Ascending aorta (tissue), 2 donors: Measurements from ENCODE around the gene RAB24. TPM values are rescaled to one million over a fixed set of nuclear protein-coding genes. Genes with fewer than 3 reads are reported as not detected.

Experiments
- DNase-seq, 2 donors: peaks; one replicate each; pipeline ENCODE4 v3.0.0-alpha.2; 2019; ENCODE audit warnings: low spot score in 2 of 2
- H3K27ac ChIP-seq, 2 donors: fragments of 200-600 bp; sonication (generic); one replicate each; pipeline ENCODE4 v1.5.1; 2016 to 2017; ENCODE audit warnings: mild to moderate bottlenecking in 1 of 2
- H3K27me3 ChIP-seq: fragments of 200-600 bp; sonication (generic); one replicate; pipeline ENCODE4 v1.5.1; 2017
- H3K36me3 ChIP-seq, 2 donors: fragments of 200-600 bp; sonication (generic); one replicate each; pipeline ENCODE4 v1.5.1; 2016
- H3K4me1 ChIP-seq, 2 donors: fragments of 200-600 bp; sonication (generic); one replicate each; pipeline ENCODE4 v1.5.1; 2016 to 2017; ENCODE audit warnings: mild to moderate bottlenecking in 1 of 2
- H3K4me3 ChIP-seq, 2 donors: fragments of 200-600 bp; sonication (generic); one replicate each; pipeline ENCODE4 v1.5.1; 2016 to 2017; ENCODE audit warnings: mild to moderate bottlenecking in 1 of 2
- H3K9me3 ChIP-seq, 2 donors: fragments of 200-600 bp; sonication (generic); one replicate each; pipeline ENCODE4 v1.5.1; 2016
- intact Hi-C: fragments of 100-400 bp; cut with DNase I; formaldehyde crosslinking; loops from one replicate; pipeline ENCODE4 v1.15.1; 2023
- total RNA-seq: library from RNA; depleted of rRNA; stranded (reverse); fragments of >200 nt; gene quantifications from one replicate; pipeline ENCODE4 v1.1.0, GENCODE V29; 2016
- TF ChIP-seq, protein P1 (sequence below), 3 experiments: fragments of 200-600 bp in 2 of 3; fragments of 450-650 bp in 1 of 3; sonication (generic) in 2 of 3; IDR thresholded peaks; one replicate each; pipeline ENCODE4 v1.5.1; 2016 to 2019; ENCODE audit warnings: antibody characterized with exemption in 3 of 3, mild to moderate bottlenecking in 1 of 3, moderate library complexity in 1 of 3

RAB24 gene
- total RNA-seq, 1 donor from 2014 or later, result 68.8 TPM

- Histone ChIP-seq H3K27ac (no peak overlapping the region), H3K4me3 (no peak overlapping the region), H3K27me3 (no peaks in the 10 kb centered on the region), H3K9me3 (no peaks in the 10 kb centered on the region), H3K36me3 (peaks cover 70 to 73% of the 10 kb centered on the region in 2 donors), H3K4me1 (no peaks in the 10 kb centered on the region)
- TF ChIP-seq, protein P1, sequence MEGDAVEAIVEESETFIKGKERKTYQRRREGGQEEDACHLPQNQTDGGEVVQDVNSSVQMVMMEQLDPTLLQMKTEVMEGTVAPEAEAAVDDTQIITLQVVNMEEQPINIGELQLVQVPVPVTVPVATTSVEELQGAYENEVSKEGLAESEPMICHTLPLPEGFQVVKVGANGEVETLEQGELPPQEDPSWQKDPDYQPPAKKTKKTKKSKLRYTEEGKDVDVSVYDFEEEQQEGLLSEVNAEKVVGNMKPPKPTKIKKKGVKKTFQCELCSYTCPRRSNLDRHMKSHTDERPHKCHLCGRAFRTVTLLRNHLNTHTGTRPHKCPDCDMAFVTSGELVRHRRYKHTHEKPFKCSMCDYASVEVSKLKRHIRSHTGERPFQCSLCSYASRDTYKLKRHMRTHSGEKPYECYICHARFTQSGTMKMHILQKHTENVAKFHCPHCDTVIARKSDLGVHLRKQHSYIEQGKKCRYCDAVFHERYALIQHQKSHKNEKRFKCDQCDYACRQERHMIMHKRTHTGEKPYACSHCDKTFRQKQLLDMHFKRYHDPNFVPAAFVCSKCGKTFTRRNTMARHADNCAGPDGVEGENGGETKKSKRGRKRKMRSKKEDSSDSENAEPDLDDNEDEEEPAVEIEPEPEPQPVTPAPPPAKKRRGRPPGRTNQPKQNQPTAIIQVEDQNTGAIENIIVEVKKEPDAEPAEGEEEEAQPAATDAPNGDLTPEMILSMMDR (IDR thresholded peaks at IDR 0.05), result no peak
- DNase-seq, result no peak
- intact Hi-C loops, result no loop called here
Observed at GRCh38 chr5:177291735-177292134, 11.8 kb downstream of the RAB24 start.

DNA sequence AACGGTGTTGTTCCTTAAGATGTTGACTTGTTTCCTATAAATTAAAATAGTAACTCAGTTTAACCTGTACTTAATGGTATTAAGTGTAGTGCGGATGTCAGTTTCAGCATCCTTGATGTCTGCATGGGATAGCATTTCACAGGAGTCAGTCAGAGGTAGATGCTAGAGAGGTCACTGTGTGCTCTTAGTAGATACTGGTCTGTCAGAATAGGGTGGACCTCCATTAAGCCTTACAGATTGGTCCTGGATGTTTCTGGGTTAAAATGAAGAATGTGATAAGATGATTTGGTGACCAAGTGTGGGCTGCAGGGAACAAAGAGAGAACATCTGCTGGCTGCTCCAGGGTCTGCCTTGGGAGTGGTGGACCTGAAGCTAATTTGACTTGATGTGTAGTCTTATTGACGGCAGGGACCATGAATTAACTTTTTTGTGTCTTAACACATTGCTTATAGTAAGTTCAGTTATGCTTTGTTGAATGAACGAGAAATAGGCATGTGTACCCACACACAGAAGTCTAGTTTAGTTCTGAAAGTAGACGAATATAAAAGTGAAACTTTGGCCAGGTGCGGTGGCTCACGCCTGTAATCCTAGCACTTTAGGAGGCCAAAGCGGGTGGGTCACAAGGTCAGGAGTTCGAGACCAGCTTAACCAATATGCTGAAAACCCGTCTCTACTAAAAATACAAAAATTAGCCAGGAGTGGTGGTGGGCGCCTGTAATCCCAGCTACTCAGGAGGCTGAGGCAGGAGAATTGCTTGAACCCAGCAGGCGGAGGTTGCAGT, 12.5 kb downstream of the RAB24 start:
- Histone ChIP-seq H3K36me3 (peaks cover 65 to 72% of the 10 kb centered on the region in 2 donors), H3K9me3 (no peaks in the 10 kb centered on the region), H3K4me3 (no peak overlapping the region), H3K27me3 (no peaks in the 10 kb centered on the region), H3K4me1 (no peaks in the 10 kb centered on the region), H3K27ac (no peak overlapping the region)
- no peak for DNase-seq
- intact Hi-C loops, result no loop called here
- TF ChIP-seq, protein P1 (IDR thresholded peaks at IDR 0.05), result no peak

- Histone ChIP-seq H3K4me1 (no peaks in the 10 kb centered on the region), H3K9me3 (no peaks in the 10 kb centered on the region), H3K36me3 (peaks cover 62 to 65% of the 10 kb centered on the region in 2 donors), H3K27me3 (no peaks in the 10 kb centered on the region), H3K27ac (no peak overlapping the region), H3K4me3 (no peak overlapping the region)
- TF ChIP-seq, protein P1 (IDR thresholded peaks at IDR 0.05), result no peak
- no peak for DNase-seq
- intact Hi-C loops, result no loop called here
Observed at GRCh38 chr5:177288191-177288590, 15.3 kb downstream of the RAB24 start.

- Histone ChIP-seq H3K27ac (no peak overlapping the region), H3K9me3 (no peaks in the 10 kb centered on the region), H3K4me1 (no peaks in the 10 kb centered on the region), H3K4me3 (no peak overlapping the region), H3K27me3 (no peaks in the 10 kb centered on the region), H3K36me3 (peaks cover 46 to 70% of the 10 kb centered on the region in 2 donors)
- intact Hi-C loops, result no loop called here
- TF ChIP-seq, protein P1 (IDR thresholded peaks at IDR 0.05), result no peak
- no peak for DNase-seq
Observed at GRCh38 chr5:177276886-177277285, 26.6 kb downstream of the RAB24 start.

GRCh38 chr5:177275883-177276282, 27.6 kb downstream of the RAB24 start:
- DNase-seq, result no peak
- H3K4me1 ChIP-seq, result no peaks in the 10 kb centered on the region
- peaks cover 43 to 70% of the 10 kb centered on the region in 2 donors for H3K36me3 ChIP-seq
- TF ChIP-seq, protein P1 (IDR thresholded peaks at IDR 0.05), result no peak
- intact Hi-C loops, result no loop called here
- H3K27me3 ChIP-seq, result no peaks in the 10 kb centered on the region
- no peaks in the 10 kb centered on the region for H3K9me3 ChIP-seq
- H3K4me3 ChIP-seq, result no peak overlapping the region
- no peak overlapping the region for H3K27ac ChIP-seq
